HG03432 (cell line): ENCODE data around the gene TJP3.

ENCODE experiments used
- ATAC-seq: cut with Tn5 transposase; IDR thresholded peaks from one replicate; pipeline ENCODE4 v1.9.1; 2021; ENCODE audit warnings: mild to moderate bottlenecking, moderate library complexity; ENCODE audit not compliant: unreplicated experiment

TJP3 gene

DNA sequence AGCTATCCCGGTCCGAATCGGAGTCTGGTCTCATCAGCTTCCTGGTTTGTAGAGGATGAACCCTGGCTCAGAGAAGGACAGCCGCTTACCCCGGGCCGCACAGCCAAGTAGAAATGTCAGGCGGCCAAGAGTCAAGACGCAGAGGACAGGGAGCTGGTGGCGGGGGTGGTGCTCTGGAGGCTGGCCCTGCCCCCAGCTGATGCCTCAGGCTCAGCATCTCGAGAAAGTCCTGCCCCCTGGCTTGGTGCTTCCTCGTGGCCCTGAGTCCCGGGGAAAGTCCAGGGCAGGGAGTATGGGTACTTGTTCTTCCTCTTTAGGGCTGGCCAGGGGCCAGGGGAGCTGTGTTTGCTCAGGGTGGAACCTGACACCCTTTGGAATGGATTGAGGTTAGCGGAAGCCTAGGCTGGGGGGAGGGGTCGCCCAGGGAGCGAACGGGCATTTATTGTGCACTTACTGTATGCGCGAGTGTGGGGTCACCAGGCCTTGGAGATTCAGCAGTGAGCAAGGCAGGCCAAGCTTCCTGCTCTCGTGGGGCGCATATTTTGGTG lies 2.2 kb downstream of the TJP3 start:
- no peak for ATAC-seq

DNA sequence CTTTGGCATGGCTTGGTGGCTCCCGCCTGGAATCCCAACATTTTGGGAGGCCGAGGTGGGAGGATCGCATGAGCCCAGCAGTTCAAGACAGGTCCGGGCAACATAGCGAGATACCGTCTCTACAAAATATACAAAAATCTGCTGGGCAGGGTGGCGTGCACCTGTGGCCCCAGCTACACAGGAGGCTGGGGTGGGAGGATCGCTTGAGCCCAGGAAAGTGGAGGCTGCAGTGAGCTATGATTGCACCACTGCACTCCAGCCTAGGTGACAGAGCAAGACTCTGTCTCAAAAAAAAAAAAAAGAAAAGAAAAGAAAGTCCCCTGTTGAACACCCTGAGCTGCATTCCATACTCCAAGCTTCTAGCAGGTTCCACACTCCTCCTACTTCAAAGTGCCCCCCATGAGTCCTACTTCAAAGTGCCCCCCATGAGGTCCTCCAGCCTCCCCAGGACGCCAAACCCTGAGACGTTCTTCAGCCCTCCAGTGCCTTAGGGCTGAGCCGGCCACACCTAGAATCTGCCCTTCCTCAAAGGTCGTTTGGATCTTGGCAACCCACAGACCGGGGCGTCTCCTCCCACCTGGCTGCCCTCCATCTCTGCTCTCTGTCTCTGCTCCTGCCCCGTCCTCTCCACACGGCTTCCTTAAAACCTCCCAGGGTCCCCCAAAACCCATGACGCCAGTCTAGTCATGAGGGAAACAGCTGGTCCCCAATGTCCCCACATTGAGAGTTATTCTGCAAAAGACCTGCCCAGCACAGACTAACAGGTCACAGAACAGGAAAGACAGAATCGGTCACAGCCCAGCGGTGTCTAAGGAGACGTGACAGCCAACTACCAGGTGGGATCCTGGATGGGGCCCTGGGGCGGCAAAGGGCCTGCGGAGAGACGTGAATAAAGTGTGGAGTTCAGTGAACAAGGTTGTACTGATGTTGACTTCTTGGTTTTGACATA lies 4.8 kb downstream of the TJP3 start:
- no peak for ATAC-seq

DNA sequence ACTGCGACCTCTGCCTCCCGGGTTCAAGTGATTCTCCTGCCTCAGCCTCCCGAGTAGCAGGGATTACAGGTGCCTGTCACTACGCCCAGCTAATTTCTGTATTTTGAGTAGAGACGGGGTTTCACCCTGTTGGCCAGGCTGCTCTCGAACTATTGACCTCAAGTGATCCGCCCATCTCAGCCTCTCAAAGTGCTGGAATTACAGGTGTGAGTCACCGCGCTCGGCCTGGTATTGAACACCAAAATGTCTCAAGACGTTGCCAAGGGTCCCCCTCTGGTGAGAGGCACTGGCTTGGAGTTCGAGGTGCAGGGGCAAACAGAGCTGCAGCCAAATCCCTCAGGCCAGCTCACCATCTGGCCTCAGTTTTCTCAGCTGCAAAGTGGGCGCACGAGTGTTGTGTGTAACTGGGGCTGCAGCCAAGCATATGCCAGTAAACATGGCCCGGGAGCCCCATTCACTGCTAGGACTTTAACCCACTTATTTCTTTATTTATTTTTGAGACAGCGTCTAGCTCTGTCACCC lies 8.0 kb downstream of the TJP3 start:
- ATAC-seq = no peak

DNA sequence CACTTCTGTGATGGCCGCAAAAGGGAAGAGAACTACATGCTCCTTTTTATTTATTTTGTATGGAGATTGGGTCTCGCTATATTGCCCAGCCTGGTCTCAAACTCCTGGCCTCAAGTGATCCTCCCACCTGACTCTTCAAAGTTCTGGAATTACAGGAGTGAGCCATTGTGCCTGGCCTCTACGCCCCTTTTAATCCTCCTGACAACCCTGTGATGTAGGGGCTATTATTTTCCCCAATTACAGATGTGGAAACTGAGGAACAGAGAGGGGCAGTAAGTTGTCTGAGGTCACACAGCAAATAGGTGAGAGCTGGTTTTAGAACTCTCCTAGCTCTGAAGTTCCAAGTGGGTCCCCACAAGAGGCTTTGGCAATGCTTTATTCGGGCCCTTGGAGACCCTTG lies 11.7 kb downstream of the TJP3 start:
- ATAC-seq = no peak

DNA sequence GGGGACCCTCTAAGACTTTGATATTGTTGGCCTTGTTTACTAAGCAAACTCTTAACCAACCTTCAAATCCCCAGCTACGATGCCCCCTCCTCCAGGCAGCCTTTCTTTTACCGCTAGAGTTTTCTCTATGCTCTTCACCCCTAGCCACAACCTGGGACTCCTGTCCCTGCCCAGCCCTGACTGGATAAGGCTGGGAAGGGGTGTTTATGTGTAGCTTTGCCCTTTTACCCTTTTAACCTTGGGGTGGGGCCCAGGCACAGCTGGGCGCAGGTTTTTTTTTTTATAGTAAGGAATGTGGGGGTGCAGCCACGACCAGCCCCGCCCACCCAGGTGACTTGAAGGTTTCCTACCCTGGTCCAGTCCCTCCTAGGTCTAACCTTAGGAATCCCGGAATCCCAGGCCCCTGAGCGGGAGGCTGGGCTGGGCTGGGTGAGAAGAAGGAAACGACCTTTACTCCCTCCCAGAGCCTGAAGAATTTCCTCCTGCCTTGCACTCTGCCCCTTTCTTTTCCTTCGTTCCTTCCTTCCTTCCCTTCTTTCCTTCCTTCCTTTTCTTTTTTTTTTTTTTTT lies 12.2 kb downstream of the TJP3 start:
- ATAC-seq = no peak

DNA sequence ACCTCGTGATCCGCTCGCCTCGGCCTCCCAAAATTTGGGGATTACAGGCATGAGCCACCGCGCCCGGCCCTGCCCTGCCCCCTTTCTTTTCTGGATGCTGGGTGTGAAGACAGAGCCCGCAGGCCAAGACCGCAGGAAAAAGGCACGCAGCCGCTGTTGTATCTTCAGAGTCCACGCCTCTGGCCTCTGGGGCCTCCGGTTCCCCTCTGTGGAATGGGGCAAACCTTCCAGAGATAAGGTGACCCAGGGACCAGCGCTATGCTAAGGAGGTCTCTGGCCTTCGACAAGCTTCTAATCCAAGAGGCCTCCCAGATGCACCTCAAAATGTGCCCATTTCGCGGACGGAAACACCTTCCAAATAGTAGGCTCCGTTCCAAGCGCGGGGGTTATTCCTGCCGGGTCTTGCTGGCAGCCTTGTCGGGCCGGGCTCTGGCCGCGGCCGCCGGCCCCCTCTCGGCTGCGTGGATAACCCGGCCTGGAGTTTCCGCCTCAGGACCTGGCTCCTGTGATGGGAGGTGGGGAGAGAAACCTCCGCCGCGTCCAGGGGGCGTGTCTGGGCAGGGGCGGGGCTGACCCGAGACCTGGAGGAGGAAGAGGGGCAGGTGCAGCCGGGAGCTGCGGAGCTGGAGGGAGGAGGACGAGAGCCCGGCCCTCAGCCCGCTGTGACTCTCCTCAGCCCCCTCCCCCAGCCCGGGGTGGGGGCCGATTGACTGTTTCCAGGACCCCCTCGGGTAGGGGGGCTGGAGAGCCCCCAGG lies 13.1 kb downstream of the TJP3 start:
- no peak for ATAC-seq

DNA sequence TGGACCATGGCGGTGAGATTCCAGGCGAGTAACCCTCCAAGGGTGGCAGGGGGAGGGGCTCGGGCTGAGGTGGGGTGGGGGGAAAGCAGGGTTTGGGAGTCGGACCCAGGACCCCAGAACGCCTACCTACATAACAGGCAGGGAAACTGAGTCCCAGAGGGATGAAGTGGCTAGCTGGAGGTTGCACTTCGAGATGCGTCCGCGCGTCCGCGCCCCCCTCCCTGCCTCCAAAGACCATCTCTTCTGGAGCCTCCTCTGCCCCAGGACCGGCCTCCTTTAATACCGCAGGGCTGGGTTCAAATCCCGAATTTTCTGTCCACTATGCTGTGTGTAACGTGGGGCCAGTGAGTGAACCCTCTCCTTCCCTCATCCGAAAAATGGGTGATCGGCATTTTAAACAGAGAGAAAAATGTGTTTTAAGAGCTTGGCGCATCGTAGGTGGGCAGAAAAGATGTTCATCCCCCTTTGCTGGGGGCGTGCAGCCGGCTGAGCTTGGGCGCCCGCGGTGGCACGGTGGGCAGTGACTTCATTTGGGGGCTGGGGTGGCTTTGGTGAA lies 13.8 kb downstream of the TJP3 start:
- no peak for ATAC-seq

DNA sequence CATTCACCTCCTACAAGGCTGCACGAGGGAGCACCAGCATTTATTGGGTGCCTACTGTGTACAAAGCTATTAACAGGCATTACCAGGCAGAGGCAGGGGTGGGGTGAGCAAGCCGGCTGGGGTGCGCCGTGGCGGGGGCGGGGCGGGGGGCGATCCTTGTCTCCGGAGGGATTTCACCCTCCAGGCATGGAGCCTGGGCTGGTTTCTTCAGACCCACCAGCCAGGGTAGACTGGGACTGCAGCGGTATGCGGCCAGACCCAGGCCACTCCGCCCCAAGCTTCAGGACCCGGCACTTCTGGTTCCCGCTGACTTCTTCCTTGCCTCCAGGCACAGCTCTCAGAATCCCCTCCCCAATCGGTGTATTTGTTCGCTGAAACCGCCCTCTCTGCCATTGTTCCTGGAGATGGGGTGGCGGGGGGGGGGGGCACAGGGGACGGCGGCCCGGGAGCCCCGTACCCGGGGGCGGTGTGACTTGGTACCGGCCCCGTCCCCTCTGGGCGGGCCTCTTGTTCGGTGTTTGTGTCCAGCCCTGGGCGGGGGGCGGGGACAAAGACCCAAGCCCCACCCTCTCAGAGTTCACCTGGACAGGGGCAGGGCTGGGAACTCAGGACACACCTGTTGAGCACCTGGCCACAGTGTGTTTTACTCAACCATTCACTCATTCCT lies 14.4 kb downstream of the TJP3 start:
- no peak for ATAC-seq

DNA sequence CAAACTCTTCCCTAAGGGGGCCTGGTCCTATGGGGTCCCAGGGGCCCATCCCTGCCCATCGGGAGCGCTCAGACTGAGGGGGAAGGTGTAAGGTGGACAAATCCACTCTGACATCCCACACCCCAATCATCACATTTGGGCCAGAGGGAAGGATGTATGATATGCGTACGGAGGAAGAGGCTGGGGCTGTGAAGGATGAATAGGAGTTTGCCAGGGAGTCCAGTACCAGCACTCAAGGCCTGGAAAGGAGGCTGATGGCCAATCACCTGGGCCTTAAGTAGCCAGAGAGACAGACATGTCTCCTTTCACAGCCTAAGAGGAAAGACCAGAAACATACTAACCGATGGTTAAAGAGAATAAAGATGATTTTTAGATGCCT lies 14.9 kb downstream of the TJP3 start:
- no peak for ATAC-seq

DNA sequence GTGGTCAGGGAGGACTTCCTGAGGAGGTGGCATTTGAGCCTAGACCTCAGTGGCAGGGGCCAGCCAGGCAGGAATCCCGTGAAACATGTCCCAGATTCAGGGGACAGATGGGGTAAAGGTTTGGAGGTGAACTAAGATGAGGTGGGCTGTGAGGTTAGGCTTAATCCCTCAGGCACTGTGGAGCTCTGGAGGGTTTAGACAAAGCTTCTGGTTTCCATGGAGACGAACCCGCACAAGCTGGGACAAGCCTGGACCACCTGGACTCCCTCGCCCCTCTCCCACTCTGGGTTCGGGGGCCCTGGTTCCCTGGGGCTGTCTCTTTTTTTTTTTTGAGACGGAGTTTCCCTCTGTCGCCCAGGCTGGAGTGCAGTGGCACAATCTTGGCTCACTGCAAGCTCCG lies 15.7 kb downstream of the TJP3 start:
- ATAC-seq = no peak

DNA sequence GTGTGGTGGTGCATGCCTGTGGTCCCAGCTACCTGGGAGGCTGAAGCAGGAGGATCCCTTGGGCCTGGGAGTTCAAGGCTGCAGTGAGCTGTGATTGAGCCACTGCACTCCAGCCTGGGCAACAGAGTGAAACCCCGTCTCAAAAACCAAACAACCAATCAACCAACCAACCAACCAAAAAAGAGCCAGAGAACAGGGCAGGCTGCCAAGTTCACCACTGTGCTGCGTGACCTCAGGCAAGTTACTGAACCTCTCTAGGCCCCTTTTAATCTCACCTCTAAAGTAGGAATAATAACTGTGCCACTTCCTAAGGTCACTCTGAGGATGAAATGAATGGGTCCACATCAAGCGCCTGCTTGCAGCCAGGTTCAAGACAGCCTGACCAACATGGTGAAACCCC lies 16.9 kb downstream of the TJP3 start:
- ATAC-seq = no peak

DNA sequence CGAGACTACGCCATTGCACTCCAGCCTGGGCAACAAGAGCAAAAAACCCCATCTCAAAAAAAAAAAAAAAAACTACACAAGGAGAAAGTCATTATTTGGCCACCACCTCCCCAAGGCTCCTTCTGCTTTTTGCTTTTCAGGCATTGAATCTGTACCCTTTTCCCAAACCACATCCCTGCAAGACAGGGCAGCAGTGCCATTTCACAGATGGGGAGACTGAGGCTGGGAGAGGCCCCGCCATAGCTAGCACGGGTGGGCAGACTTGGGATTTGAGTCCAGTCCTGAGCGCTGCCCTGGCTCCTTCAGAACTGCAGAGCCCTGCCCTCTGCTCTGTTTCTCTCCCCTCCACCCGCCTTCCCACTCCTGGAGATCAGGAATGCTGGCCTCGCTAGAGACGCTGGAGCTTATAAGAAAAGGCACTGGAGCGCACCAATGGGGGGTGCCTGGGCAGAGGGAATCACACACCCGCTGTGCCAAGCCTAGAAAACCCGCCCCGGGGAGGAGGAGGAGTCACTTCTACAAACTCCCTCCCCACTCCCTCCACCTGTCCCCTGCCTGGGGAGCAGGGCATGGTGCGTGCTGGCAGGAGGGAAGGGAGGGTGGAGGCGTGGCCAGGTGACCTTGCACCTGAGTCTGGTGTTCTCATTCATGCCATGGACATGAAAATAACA lies 17.6 kb downstream of the TJP3 start:
- ATAC-seq = no peak

DNA sequence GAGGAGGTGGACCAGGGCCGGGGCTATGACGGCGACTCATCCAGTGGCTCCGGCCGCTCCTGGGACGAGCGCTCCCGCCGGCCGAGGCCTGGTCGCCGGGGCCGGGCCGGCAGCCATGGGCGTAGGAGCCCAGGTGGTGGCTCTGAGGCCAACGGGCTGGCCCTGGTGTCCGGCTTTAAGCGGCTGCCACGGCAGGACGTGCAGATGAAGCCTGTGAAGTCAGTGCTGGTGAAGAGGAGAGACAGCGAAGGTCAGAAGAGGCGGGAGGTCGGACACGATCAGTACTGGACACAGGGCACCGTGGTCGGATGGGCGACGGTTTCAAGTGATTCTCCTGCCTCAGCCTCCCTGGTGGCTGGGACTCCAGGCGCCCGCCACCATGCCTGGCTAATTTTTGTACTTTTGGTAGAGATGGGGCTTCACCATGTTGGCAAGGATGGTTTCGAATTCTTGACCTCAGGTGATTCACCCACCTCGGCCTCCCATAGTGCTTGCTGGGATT lies 22.3 kb downstream of the TJP3 start:
- no peak for ATAC-seq

DNA sequence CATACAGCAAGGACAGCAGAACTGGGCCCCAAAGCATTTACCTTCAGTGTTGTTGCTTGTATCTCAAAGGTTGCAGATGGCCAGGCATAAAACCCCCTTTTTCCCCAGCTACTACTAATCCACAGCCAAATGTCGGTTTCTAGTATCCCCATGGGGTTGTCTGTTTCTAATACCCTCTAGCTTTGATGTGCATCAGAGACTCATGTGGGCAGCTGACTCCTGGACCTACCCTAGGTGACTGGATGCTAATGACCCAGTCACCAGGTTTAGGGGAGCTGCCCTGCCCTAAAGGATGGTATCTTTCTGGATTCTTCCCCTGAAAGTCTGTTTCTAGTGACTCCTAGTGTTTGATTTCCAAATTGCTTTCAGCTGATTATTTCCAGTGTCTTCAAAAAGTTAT lies 23.9 kb downstream of the TJP3 start:
- ATAC-seq = no peak

DNA sequence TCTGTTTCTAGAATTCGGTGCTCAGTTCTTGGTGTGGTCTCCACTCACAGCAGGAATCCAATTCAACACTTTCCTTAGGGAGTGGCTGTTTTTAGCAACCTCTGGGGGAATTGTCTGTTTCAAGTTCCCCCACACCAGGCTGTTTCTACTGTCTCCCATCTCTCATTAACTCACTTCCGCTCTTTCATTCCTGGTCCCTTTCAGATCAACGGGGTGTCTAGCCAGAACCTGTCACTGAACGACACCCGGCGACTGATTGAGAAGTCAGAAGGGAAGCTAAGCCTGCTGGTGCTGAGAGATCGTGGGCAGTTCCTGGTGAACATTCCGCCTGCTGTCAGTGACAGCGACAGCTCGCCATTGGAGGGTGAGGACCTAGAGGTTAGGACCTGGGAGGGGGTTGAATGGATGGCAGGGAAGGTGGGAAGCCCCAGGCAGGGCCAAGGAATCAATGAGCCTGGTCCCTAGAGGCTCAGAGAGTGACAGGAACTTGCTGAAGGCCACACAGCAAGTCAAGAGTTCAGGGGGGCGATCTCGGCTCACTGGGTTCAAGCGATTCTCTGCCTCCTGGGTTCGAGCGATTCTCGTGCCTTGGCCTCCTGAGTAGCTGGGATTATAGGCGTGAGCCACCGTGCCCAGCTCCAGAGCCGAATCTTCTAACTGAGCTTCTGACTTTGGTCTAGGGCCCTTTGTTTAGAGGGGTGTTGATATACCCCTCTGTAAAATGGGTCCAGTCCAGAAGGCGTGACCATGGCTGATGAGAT lies 25.5 kb downstream of the TJP3 start:
- ATAC-seq = no peak

DNA sequence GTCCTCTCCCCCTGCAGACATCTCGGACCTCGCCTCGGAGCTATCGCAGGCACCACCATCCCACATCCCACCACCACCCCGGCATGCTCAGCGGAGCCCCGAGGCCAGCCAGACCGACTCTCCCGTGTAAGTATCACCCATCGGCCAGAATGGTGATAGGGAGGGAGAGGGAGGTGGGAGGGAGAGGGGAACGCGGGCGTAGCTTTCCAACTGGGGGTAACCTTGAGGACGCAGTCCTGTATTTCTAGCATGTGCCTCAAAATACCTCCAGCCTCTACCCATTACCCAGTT lies 26.1 kb downstream of the TJP3 start:
- ATAC-seq = no peak

DNA sequence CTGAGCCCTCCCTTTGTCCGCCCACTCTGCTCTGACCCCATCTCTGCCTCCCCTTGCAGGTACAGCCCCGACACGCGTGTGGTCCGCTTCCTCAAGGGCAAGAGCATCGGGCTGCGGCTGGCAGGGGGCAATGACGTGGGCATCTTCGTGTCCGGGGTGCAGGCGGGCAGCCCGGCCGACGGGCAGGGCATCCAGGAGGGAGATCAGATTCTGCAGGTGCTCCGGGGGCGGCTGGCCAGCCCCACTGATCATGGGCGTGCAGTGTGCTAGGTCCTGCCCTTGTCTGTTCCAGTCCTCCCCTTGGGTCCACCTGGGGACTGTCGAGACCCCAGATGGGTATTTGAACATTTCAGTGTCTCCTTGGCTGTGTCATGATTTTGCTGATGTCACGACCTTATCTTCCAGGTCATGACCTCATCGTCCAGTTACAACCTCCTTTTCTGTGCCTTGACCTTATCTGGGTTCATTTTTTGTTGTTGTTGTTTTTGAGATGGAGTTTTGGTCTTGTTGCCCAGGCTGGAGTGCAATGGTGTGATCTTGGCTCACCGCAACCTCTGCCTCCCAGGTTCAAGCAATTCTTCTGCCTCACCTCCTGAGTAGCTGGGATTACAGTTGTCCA lies 28.0 kb downstream of the TJP3 start:
- ATAC-seq = no peak

DNA sequence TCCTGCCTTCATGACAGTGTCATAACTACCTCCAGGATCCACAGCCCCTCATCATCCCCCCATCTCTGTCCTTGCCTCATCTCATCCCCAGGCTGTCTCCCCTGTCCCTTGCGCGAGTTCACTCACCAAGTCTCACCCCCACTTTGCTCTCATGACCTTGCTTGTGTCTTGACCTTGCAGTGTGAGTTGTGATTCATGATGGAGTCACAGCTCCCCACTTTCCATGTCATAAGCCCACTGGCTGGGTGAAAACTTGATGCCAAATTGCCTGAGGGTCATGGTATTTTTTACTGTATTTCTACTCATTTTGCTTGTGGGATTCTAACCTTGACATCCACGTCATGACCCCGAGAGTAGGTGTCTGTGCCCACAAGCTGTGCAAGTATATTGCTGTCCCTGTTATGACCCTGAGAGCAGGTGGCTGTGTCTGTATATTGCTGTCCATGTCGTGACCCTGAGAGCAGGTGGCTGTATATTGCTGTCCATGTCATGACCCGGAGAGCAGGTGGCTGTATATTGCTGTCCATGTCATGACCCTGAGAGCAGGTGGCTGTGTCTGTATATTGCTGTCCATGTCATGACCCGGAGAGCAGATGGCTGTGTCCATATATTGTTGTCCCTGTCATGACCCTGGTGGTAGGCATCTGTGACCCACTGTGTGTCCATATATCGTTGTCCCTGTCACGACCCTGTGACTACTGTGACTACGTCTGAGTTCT lies 29.5 kb downstream of the TJP3 start:
- no peak for ATAC-seq
